Measurements from ENCODE around the gene DELE1.

DNA sequence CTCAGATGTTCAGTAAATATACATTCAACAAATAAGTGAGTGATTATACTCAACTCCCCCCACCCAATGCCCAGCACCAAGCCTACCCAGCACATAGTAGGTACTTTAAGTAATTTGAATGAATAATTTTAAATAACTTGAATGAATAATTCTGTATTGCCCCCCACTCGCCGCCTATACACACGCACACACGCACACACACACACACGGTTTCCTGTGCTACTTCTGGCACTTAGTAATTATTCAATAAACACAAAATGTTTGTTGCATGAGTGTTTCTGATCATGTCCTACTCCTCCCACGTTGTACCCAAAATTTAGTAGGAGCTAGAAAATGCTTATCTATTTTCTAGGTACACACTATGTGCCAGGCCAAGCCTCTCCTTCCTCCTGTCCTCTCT is 18.1 kb downstream of the DELE1 start:
- TF ChIP-seq, protein P1, sequence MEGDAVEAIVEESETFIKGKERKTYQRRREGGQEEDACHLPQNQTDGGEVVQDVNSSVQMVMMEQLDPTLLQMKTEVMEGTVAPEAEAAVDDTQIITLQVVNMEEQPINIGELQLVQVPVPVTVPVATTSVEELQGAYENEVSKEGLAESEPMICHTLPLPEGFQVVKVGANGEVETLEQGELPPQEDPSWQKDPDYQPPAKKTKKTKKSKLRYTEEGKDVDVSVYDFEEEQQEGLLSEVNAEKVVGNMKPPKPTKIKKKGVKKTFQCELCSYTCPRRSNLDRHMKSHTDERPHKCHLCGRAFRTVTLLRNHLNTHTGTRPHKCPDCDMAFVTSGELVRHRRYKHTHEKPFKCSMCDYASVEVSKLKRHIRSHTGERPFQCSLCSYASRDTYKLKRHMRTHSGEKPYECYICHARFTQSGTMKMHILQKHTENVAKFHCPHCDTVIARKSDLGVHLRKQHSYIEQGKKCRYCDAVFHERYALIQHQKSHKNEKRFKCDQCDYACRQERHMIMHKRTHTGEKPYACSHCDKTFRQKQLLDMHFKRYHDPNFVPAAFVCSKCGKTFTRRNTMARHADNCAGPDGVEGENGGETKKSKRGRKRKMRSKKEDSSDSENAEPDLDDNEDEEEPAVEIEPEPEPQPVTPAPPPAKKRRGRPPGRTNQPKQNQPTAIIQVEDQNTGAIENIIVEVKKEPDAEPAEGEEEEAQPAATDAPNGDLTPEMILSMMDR (conservative IDR thresholded peaks at IDR 0.05; ENCODE audit: low read depth, low read length): no peak
- TF ChIP-seq EZH2 (IDR thresholded peaks at IDR 0.05; ENCODE audit: borderline replicate concordance, low read depth, low read length, poor library complexity, severe bottlenecking): no peak
